ENCODE data around the gene CYFIP1.

Gene CYFIP1

DNA sequence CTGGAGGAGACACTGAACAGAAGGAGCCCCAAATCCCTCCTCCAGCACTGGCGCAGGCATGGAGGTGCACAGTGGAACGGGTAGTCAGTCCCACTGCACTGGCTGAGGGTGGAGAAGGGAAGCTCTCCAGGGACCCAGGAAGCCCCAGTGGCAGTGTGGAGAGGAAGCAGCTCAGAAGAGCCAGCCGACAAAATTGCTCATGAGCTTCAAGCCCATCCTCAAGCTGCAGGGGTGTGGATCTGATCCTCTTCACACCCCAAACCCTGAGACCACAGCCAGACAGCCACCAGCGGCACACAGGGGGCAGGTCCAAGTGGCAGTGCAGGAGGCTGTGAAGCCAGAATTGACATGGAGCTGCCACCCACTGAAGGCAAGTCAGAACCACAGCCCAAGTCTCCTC is 32.1 kb downstream of the CYFIP1 start:
- DNase-seq = no peak

DNA sequence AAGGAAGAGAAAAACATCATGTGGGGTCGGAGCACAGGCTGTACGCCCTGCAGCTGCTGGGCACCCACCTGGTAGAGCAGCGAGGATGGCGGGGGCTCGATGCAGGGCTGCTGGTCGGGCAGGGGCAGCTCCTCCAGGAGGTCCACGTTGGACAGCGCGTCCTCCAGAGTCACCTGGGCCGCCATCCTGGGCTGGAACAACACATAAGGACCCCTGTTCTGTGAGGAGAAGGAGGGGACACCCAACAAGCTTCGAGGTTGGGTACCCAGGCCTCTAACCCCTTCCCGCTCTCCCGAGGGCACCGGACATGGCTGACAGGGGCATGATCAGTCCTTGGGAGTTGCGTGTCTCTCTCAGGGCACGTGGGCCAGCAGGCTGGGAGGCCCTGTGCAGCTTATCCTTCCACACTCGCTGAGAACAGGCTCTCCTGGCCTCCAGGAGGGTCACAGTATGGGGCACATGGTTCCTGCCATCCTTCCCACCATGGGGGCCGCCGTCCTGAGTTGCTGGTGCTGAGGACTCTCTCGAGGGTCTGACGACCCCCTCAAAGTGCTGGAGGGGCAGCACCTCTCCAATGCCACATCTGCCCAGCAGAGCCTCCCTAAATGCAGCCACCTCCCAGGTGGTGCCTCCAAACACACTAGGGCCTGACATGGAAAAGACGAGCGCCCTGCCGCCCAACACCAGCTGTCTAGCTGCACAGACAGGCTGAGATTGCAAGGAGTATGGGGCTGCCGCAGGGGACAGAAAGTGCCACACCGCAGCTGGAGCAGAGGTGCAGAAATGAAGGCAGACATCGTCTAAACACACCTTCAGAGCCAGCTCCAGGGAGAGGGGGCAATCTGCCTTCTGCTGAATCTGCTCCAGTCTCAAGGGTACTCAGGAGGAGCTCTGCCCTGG is 32.8 kb downstream of the CYFIP1 start:
- no peak for DNase-seq

DNA sequence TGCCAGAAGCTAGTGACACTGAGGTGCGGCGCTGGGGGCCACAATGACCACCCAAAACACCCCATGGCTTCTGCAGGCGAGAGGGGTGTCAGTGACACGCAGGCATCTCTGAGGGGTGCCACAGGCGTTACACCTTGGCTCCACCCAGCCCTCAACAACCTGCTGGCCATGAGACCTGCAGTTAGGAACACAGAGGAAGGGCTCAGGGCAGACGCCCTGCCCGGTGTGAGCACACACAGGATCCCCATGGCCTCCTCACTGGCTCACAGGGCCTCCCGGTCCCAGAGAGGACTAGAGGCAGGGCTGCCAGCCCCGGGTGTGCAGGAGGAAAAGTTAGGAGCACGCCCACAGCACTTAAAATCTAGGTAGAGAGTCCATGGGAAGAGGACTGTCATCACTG is 35.1 kb downstream of the CYFIP1 start:
- DNase-seq = peak; percentile 1

DNA sequence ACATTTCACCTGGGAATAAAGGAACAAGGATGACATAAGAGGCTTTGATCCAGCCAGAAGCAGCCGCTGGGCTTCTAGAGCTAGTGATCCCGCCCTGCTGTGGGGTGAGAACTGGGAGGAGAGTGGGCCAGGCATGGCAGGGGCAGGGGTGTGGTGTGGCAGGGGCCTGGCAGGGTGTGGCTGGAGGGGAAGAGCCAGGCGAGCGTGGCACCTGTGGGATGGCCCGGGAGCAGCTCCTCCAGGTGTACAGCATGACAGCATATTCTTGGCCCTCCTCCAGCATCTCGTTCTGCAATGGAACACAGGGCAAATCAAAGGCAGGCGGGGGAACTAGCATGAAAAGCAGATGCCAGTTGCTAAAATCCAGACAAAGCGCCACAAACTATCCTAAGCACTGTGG is 35.5 kb downstream of the CYFIP1 start:
- peak; percentile 69 for DNase-seq

DNA sequence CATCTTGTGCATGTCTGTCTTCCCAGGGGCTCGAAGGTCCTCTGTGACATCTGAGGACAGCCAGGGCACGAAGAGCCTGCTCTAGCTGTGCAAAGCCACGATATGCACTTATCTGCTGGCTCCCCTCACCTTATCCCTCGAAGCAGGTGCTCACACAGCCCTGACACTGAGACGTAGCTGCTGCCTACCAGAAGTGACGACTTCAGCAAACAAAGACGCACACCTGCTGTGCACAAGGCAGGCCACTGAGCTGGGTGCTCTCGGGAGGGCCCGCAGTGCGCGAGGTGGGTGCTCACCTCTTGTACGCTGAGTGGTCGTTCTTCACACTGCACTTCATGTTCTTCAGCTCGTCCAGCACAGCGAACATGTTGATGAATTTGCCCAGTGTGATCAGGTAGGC is 37.3 kb downstream of the CYFIP1 start:
- DNase-seq = peak; percentile 50

DNA sequence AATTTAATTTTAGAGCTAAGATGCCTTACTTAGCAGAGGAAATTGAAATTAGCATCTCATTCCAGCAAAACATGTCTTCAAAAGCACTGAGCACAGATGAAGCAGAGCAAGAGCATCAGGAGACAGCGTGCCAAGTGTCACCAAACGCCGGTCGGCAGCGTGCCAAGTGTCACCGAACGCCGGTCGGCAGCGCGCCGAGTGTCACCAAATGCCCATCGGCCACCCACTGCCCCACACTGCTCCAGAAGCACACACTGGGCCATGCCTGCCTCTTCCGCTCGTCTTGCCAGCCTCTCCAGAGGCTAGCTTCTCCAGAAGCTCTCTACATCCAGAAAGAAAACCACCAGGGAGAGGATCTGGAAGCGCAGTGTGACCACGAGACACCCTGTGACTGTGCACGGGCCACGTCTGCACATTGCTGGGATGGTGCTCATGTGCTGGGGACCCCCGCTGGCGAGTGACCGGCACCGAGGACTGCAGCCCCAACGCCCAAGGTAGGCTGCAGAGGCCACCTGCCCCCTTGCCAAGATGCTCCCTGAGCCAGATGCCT is 37.8 kb downstream of the CYFIP1 start:
- DNase-seq = peak; percentile 7

DNA sequence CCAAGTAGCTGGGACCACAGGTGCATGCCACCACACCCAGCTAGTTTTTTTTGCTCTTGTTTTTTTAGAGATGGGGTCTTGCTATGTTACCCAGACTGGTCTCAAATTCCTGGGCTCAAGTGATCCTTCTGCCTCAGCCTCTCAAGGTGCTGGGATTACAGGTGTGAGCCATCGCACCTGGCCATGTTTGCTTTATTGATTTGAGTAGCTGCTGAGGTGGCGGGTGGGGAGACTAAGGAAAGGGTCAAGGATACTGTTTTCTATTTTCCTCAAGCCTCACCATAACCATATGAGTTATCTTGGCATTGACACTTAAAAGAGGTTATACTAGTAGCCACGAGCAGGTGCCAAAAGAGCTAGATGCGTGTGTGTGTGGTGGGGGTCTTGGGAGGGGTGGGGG is 39.0 kb downstream of the CYFIP1 start:
- DNase-seq = no peak

DNA sequence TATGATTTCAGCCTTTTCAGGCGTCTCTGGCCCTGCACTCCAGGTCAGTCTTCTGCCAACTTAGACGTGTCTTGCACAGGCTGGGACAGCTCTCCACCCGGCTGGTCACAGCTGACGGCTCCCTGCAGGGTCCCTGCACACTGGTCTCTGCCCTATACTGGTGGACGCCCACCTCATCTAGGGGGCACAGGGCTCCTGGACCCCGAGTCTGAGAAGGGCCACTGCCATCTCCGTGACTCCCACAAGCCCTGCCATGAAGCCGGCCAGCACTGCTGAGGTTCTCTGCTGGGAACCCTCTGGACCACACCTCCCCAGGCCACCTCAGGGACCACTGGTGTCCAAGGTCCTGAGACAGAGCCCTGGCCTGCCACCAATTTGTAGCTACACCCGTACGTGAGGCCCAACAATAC is 40.5 kb downstream of the CYFIP1 start:
- DNase-seq = no peak

DNA sequence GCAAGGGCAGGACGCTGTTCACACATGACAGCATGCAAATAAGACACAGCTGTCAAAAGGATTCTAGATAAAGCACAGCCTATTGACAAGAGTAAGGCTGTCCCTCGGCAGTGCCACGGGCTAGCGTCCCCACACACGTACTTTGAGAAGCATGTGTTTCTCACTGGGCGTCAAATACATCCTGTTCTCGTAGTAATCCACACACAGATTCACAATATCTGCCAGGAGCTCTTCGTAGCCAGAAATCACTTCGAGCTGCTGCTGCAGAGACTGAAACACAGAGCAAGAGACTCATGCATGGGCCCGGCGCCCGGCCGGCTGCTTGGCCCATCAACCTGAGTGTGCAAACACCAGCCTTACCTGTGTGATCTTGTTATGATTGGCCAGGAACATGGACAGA is 41.1 kb downstream of the CYFIP1 start:
- DNase-seq = no peak

DNA sequence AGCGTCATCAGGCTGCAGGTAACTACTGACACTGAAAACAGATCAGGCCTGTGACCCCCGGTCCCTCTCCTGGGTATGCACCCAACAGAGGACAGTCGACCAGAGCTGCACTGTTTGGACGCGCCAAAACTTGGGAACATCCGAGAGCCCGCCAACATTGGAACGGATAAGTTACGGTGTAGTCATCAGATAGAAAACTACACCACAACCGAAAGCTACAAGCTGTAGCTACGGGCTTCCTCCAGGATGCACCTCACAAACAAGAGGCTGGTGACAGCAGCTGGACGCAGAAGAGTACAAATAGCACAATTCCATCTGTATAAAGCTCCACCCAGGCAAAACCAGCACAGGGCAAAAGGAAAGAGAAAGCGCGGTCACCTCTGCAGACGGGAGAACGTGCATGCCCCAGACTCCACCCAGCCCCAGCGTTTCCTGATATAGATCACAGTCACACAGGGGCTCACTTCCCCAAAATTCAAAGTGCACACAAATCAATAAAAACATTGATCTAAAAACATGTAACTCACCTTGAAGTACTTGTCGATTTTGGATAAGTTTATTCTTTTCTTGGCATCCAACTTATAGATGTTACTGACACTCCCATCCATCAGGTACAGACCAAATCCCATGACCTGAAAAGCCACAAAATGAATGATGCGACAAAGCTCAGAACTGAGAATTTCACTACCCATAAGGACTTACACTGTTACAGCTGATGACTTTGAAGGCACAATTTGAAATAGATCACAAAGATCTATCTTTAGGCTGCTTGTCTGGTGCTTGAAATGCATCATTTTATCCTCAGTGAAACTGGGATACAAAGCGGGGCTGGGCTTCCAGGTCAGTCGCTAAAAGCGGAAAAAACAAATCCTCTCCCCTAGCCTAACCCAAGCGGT is 43.3 kb downstream of the CYFIP1 start:
- DNase-seq = no peak

DNA sequence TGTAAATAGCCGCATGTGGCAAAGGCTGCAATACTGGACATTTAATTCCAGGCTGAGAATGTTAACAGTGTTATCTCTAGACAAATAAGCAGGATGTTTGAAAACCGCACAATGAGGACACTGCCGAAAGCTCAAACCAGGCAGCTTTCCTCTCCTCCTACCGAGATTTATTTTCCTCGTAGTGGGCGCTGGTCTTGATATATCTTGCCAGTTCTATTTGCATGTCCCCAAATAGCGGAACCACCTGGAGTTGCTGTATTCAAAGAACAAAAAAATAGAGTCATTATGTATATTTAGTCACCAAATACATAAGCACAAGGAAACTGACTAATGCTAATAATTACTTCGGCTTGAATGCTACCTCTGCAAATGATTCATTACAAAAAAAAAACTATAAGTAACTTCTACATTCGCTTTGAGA is 46.5 kb downstream of the CYFIP1 start:
- no peak for DNase-seq

DNA sequence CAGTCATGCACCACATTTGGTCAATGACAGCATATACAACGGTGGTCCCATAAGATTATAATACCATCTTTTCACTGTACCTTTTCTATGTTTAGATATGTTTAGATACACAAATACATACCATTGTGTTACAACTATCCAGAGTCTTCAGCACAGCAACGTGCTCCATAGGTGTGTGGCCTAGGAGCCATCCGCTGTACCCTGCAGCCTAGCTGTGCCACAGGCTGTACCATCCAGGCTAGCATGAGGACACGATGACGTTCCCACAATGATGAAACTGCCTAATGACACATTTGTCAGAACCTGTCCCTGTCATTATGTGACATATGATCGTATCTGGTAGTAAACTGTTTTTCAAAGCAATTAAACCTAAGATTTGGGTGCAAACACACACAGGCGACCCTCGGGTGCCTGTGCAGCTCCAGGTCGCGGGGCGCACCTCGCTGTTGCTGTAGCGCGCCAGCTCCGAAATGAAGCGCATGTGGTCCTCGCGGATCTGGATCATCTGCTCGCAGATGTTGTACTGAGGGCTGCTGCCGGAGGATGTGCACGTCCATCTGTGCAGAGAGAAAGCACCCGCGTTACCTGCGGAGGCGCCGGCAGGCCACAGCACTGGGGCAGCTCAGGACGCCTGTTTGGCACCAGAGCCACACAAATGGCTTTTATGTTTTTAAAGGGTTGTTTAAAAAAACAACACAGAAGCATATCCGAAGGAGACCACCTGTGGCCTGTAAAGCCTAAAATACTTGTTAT is 48.2 kb downstream of the CYFIP1 start:
- DNase-seq = no peak

DNA sequence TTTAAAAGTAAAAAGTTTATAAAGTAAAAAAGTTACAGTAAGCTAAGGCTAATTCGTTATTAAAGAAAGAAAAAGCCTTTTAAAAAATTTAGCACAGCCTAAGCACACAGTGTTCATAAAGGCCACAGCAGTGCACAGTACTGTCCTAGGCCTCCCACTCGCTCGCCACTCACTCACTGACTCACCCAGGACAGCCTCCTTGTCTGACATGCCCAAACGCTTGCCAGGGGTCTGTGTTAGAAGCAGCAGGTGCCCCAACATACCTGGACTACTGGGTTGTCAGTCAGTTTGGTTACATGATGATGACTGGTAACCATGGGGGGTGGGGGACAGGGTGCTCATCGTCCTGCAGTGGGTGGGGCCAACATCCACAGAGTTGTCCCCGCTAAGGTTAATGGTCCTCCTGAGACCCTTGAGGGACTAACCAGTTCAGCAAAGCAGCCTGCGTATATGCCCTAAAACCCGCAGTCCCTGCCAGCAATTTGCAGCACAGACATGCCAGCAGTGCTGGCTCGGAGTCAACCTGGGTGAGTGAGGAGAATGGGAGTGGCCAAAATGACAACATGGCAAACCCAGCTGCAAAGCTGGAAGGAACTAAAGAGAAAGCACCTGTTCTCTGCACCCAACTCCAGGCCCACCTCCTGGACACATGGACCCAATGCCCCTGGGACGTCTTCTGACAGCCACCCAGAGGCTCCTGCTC is 49.2 kb downstream of the CYFIP1 start:
- peak; percentile 43 for DNase-seq

DNA sequence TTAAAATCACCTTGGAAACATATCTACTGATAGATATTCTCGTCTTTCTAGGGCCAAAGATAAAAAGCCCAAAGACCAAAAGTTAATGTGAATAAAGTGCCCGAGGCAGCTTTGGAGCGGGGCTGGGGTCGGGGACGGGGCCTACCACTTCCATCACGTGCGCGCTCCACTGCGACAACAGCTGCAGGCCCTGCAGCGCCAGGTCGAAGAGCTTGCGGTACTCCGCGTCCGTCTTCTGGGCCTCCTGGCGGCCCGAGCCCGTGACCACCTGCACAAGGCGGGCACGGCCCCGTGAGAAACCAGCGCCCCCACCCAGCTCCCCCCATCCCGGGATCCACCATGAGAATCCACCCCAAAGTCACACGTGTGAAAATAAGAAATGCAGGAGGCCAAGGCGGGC is 52.4 kb downstream of the CYFIP1 start:
- DNase-seq = no peak

DNA sequence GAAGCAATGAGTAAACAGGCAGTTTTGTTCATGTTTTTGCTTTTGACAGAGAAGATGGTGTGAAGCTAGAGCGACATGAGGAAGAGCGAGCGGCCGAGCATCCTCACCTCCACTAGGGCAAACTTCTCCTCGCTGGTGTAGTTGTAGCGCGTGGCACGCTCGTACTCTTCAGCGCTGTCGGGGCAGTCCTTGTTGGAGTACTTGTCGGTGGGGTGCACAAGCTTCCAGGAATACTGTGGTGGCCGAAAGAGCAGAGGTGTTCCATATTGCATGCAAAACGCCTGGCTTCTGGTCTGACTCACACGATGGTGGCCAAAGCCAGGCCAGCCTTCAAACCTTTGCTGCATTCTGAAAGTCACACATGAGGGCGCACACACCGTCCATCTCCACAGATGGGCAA is 54.3 kb downstream of the CYFIP1 start:
- DNase-seq = no peak

DNA sequence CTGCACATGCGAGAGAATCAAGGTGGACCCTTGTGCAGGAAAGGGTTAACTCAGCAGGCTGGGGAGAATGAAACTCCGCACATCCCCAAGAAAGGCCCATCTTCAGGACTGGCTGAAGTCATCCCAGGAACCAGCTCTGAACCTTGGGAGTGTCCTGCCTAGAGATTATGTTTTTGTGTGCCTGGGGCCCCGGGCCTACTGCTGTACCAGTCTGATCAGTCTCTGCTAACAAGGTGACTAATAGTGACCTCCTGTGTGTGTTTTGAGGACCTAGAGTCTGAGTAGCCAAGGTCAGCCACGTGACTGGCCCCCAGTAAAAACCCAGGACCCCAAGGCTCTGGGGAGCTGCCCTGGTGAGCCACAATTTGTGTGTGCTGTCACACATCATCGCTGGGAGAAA is 58.2 kb downstream of the CYFIP1 start:
- no peak for DNase-seq

DNA sequence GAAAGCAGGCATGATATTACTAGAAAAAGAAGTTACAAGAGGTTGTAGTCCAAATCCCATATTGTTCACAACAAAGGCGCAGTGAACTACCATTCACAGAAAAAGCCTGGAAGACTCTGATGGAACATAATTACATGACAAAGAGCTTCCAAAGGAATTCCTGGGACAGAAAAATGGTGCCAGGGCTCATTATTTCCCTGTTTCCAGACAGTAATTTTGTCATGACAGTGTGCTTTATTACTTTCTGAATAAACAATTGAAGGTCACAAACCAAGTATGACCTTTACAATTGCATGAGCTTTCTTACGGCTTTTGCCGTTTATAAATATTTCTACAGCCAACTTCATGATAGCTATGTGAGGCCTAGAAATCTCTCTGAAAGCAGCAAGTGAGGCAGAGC is 61.0 kb downstream of the CYFIP1 start:
- DNase-seq = no peak

DNA sequence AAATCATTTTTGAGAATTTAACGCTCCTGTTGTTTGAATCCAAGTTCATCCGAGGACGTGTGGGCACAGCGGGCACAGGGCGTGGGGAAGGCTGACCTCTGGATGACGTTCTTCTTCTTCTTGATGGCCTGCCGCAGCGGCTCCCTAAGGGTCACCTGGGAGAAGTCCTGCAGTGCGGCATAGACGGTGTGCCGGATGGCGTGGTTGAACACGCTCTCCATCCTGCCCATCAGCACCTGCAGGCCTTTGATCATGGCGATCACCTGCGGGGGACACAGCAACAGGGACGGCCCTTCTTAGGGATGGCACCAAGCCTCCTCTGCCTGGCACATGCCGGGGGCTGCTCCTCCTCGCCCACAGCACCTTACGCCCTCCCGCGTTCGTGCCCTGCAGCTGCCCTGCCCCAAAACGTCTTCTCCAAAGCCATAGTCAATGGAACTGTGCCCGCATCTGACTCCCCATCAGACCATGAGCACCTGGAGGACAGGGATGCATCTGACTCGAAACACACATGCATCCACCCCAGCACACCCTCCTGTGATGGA is 61.5 kb downstream of the CYFIP1 start:
- no peak for DNase-seq

DNA sequence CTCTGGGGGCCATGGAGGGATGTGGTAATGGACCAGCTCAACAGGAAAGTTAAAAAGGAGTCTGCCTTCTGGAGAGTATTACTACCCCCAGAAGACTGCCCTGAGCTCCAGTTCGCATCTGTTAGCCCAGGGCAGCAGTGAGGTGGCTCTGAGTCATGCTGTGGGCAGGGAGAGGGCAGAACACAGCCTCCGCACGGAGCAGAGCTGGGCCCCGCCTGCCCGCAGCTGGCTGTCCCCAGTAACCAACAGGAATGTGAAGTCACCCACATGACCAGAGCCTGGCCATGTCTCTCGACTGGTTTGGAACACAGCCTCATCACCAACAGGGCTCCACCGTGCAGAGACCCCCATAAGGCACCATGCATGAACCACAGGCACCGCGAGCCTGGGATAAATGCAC is 62.1 kb downstream of the CYFIP1 start:
- DNase-seq = no peak

DNA sequence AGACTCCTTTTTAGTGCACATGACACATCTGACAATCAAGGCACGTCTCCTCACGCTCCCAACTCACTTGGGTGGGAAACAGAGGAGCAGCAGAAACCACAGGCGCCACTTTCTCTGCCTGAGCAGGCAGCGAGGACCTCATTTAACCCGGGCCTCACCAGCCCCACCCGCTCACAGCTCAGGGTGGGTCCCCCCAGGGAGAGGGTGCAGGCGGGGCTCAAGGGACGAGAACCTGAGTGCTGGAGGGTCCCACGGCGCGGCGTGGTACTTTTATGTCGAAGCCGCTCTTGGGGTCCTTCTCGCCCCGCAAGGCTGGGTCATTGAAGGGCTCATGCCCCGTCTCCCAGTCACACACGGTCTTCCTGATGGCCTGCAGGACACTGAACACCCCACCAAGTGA is 62.6 kb downstream of the CYFIP1 start:
- DNase-seq = no peak

DNA sequence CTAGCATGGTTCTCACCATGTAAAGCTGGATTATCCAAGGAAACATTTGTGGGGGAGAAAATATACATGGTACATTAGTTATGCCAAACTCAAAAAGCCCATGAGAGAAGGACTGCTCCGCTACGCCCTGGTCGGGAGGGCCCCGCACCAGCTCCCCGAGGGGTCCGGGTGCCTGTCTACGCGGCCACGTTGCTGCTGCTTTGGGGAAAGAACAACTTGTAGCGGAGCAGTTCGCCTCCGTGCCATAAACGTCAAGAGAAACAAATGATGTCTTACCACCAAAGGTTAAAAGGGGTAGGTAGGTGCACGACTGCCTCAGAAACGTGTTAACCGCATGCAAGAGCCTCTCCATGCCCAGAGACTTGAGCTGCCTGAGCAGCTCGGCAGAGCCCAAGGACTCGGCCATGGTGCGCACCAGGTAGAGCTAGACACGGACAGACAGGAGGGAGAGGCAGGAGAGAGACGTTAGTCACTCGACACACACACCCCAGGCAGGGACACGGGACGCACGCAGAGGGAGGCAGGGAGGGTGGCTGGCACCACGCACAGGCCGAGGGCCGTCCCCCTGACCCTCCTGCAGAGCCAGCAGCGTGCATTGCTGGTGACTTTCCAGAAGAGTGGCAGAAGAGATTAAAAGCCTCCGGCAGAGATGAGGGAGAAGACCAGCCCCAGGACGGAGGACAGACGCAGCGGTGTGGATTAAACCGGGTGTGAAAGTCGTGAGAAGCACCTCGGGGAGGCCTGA is 63.4 kb downstream of the CYFIP1 start:
- no peak for DNase-seq

Data from NCI-H2029 (cell line).